ENCODE results near the gene ANXA6. TPM values are rescaled to one million over a fixed set of nuclear protein-coding genes. Genes with fewer than 3 reads are reported as not detected.

The ANXA6 gene
- total RNA-seq, 1 experiment from 2014 or later = 95.9 TPM

GRCh38 chr5:151071021-151071420 is 86.6 kb downstream of the ANXA6 start:
- no peaks in the 10 kb centered on the region for H3K36me3 ChIP-seq (ENCODE audit: insufficient read depth, low read length, poor library complexity, severe bottlenecking)
- no peak overlapping the region for H3K4me3 ChIP-seq (ENCODE audit: low read depth, low read length, poor library complexity, severe bottlenecking)
- intact Hi-C loops (cut with micrococcal nuclease; ENCODE audit: unreplicated experiment) = no loop called here
- TF ChIP-seq EZH2 (IDR thresholded peaks at IDR 0.05; ENCODE audit: borderline replicate concordance, low read depth, low read length, poor library complexity, severe bottlenecking) (no peak), CTCF (conservative IDR thresholded peaks at IDR 0.05; ENCODE audit: low read depth, low read length) (no peak)
- DNase-seq (ENCODE audit: low spot score) = no peak
- BruUV-seq (replicated peaks) = no TSS peak
- no peaks in the 10 kb centered on the region for H3K27me3 ChIP-seq (replicated peaks; ENCODE audit: insufficient read depth, low read depth, low read length, poor library complexity)
- CTCF ChIA-PET = no interaction called here
- POLR2A ChIA-PET (ENCODE audit: low non-redundant PET) = no interaction called here
- H3K9me3 ChIP-seq (ENCODE audit: low read depth, low read length, poor library complexity, severe bottlenecking) = no peaks in the 10 kb centered on the region
- no peaks in the 10 kb centered on the region for H3K4me1 ChIP-seq (ENCODE audit: insufficient read depth, low read length, poor library complexity, severe bottlenecking)
- no peak overlapping the region for H3K27ac ChIP-seq (ENCODE audit: low read depth, low read length, poor library complexity, severe bottlenecking)

- H3K4me1 ChIP-seq (ENCODE audit: insufficient read depth, low read length, poor library complexity, severe bottlenecking) = no peaks in the 10 kb centered on the region
- H3K27me3 ChIP-seq (replicated peaks; ENCODE audit: insufficient read depth, low read depth, low read length, poor library complexity) = no peaks in the 10 kb centered on the region
- DNase-seq (ENCODE audit: low spot score) = no peak
- no TSS peak for BruUV-seq (replicated peaks)
- no peak overlapping the region for H3K4me3 ChIP-seq (ENCODE audit: low read depth, low read length, poor library complexity, severe bottlenecking)
- CTCF ChIA-PET = no interaction called here
- POLR2A ChIA-PET (ENCODE audit: low non-redundant PET) = no interaction called here
- H3K27ac ChIP-seq (ENCODE audit: low read depth, low read length, poor library complexity, severe bottlenecking) = no peak overlapping the region
- H3K36me3 ChIP-seq (ENCODE audit: insufficient read depth, low read length, poor library complexity, severe bottlenecking) = no peaks in the 10 kb centered on the region
- intact Hi-C loops (cut with micrococcal nuclease; ENCODE audit: unreplicated experiment) = no loop called here
- no peaks in the 10 kb centered on the region for H3K9me3 ChIP-seq (ENCODE audit: low read depth, low read length, poor library complexity, severe bottlenecking)
- no peak for TF ChIP-seq EZH2 (IDR thresholded peaks at IDR 0.05; ENCODE audit: borderline replicate concordance, low read depth, low read length, poor library complexity, severe bottlenecking)
- TF ChIP-seq CTCF (conservative IDR thresholded peaks at IDR 0.05; ENCODE audit: low read depth, low read length) = no peak
Observed at GRCh38 chr5:151070449-151070848, 87.1 kb downstream of the ANXA6 start.

- H3K27me3 ChIP-seq (replicated peaks; ENCODE audit: insufficient read depth, low read depth, low read length, poor library complexity) = no peaks in the 10 kb centered on the region
- no peak overlapping the region for H3K27ac ChIP-seq (ENCODE audit: low read depth, low read length, poor library complexity, severe bottlenecking)
- TF ChIP-seq CTCF (conservative IDR thresholded peaks at IDR 0.05; ENCODE audit: low read depth, low read length) (no peak), EZH2 (IDR thresholded peaks at IDR 0.05; ENCODE audit: borderline replicate concordance, low read depth, low read length, poor library complexity, severe bottlenecking) (no peak)
- ChIA-PET CTCF (no interaction called here), POLR2A (ENCODE audit: low non-redundant PET) (no interaction called here)
- intact Hi-C loops (cut with micrococcal nuclease; ENCODE audit: unreplicated experiment) = no loop called here
- H3K9me3 ChIP-seq (ENCODE audit: low read depth, low read length, poor library complexity, severe bottlenecking) = no peaks in the 10 kb centered on the region
- BruUV-seq (replicated peaks) = no TSS peak
- H3K36me3 ChIP-seq (ENCODE audit: insufficient read depth, low read length, poor library complexity, severe bottlenecking) = no peaks in the 10 kb centered on the region
- no peak overlapping the region for H3K4me3 ChIP-seq (ENCODE audit: low read depth, low read length, poor library complexity, severe bottlenecking)
- H3K4me1 ChIP-seq (ENCODE audit: insufficient read depth, low read length, poor library complexity, severe bottlenecking) = no peaks in the 10 kb centered on the region
- no peak for DNase-seq (ENCODE audit: low spot score)
Observed at GRCh38 chr5:151068433-151069197, 89.0 kb downstream of the ANXA6 start.

Measured in A673 (cell line).